Liver (tissue), 9 donors: ENCODE results near the gene ITGB1. TPM values are rescaled to one million over a fixed set of nuclear protein-coding genes. Genes with fewer than 3 reads are reported as not detected.

Source experiments
- DNase-seq: peaks from one replicate; pipeline ENCODE4 v3.0.0-alpha.2; 2017; ENCODE audit warnings: low spot score
- H3K27ac ChIP-seq, 2 donors: one replicate each; pipeline ENCODE4 v1.7.0; 2013; ENCODE audit warnings: inconsistent platforms in 2 of 2, low read length in 2 of 2, control low read depth in 1 of 2, low read depth in 1 of 2, mild to moderate bottlenecking in 1 of 2
- H3K27me3 ChIP-seq, 4 donors: one replicate each; pipeline versions ENCODE4 v1.6.1 to v1.7.0; 2013; ENCODE audit warnings: low read length in 3 of 4, inconsistent platforms in 1 of 4, mild to moderate bottlenecking in 1 of 4, moderate library complexity in 1 of 4; ENCODE audit not compliant: control insufficient read depth in 4 of 4, insufficient read depth in 4 of 4
- H3K36me3 ChIP-seq, 4 donors: one replicate each; pipeline versions ENCODE4 v1.6.1 to v1.7.0; 2013; ENCODE audit warnings: low read length in 3 of 4, mild to moderate bottlenecking in 3 of 4, low read depth in 1 of 4, moderate library complexity in 1 of 4; ENCODE audit not compliant: control insufficient read depth in 4 of 4, insufficient read depth in 3 of 4
- H3K4me1 ChIP-seq, 4 donors: one replicate each; pipeline versions ENCODE4 v1.6.1 to v1.7.0; 2013; ENCODE audit warnings: low read length in 3 of 4, mild to moderate bottlenecking in 3 of 4, moderate library complexity in 1 of 4; ENCODE audit not compliant: control insufficient read depth in 4 of 4, insufficient read depth in 4 of 4
- H3K4me3 ChIP-seq, 3 donors: one replicate each; pipeline versions ENCODE4 v1.6.1 to v1.7.0; 2013; ENCODE audit warnings: low read length in 3 of 3, control low read depth in 1 of 3, low read depth in 1 of 3, mild to moderate bottlenecking in 1 of 3
- H3K9ac ChIP-seq, 2 donors: one replicate each; pipeline ENCODE4 v1.7.0; 2013; ENCODE audit warnings: low read length in 2 of 2, mild to moderate bottlenecking in 2 of 2, moderate library complexity in 2 of 2, control low read depth in 1 of 2, low read depth in 1 of 2
- H3K9me3 ChIP-seq, 4 donors: one replicate each; pipeline versions ENCODE4 v1.6.1 to v1.7.0; 2013; ENCODE audit warnings: low read length in 3 of 4; ENCODE audit not compliant: control insufficient read depth in 4 of 4
- ATF3 ChIP-seq: IDR thresholded peaks from 2 replicates; pipeline ENCODE4 v1.6.1; 2016; ENCODE audit warnings: antibody characterized with exemption
- EGR1 ChIP-seq, 2 donors: IDR thresholded peaks; 2 replicates each; pipeline ENCODE4 v1.6.1; 2016 to 2018; ENCODE audit warnings: antibody characterized with exemption in 2 of 2, low read depth in 2 of 2
- FOXA1 ChIP-seq: IDR thresholded peaks from 2 replicates; pipeline ENCODE4 v1.6.1; 2016; ENCODE audit warnings: antibody characterized with exemption
- FOXA2 ChIP-seq: IDR thresholded peaks from 2 replicates; pipeline ENCODE4 v1.6.1; 2016; ENCODE audit warnings: antibody characterized with exemption
- GABPA ChIP-seq, 2 donors: IDR thresholded peaks in 1 of 2; conservative IDR thresholded peaks in 1 of 2; 2 replicates each; pipeline ENCODE4 v1.6.1; 2016; ENCODE audit warnings: antibody characterized with exemption in 2 of 2, mild to moderate bottlenecking in 1 of 2, moderate library complexity in 1 of 2
- HNF4A ChIP-seq, 2 donors: conservative IDR thresholded peaks; 2 replicates each; pipeline ENCODE4 v1.6.1; 2016; ENCODE audit warnings: antibody characterized with exemption in 2 of 2, mild to moderate bottlenecking in 2 of 2
- JUND ChIP-seq, 2 donors: IDR thresholded peaks; 2 replicates each; pipeline ENCODE4 v1.6.1; 2016; ENCODE audit warnings: antibody characterized with exemption in 2 of 2
- MAX ChIP-seq: IDR thresholded peaks from 2 replicates; pipeline ENCODE4 v1.6.1; 2016; ENCODE audit warnings: antibody characterized with exemption
- NR2F2 ChIP-seq: IDR thresholded peaks from 2 replicates; pipeline ENCODE4 v1.6.1; 2016; ENCODE audit warnings: antibody characterized with exemption
- RAD21 ChIP-seq, 2 donors: IDR thresholded peaks; 2 replicates each; pipeline ENCODE4 v1.6.1; 2016; ENCODE audit warnings: antibody characterized with exemption in 2 of 2, mild to moderate bottlenecking in 2 of 2
- RXRA ChIP-seq, 2 donors: IDR thresholded peaks; 2 replicates each; pipeline ENCODE4 v1.6.1; 2017 to 2018; ENCODE audit warnings: antibody characterized with exemption in 2 of 2, mild to moderate bottlenecking in 1 of 2
- SP1 ChIP-seq: IDR thresholded peaks from 2 replicates; pipeline ENCODE4 v1.6.1; 2018; ENCODE audit warnings: antibody characterized with exemption, mild to moderate bottlenecking
- TAF1 ChIP-seq: conservative IDR thresholded peaks from 2 replicates; pipeline ENCODE4 v1.6.1; 2016; ENCODE audit warnings: antibody characterized with exemption, mild to moderate bottlenecking
- YY1 ChIP-seq: IDR thresholded peaks from 2 replicates; pipeline ENCODE4 v1.6.1; 2016; ENCODE audit warnings: antibody characterized with exemption, mild to moderate bottlenecking
- WGBS: extraction: QIAGEN DNeasy Blood & Tissue Kit; methylation state at CpG from one replicate; pipeline ENCODE4 v1.1.7; 2013; 5-methylcytosine and 5-hydroxymethylcytosine counted together
- polyA plus RNA-seq, 2 donors: library from polyadenylated mRNA; stranded (reverse) in 1 of 2; unstranded in 1 of 2; fragments of 200-250 nt in 1 of 2; fragments of >200 nt in 1 of 2; fragmentation: Nextera tagmentation in 1 of 2; extraction: Ambion mirVana in 1 of 2; gene quantifications; one replicate each; pipeline versions ENCODE4 v1.2.1 to v1.2.3, GENCODE V29; 2013 to 2015
- total RNA-seq, 2 donors: library from RNA; depleted of rRNA; stranded (reverse); fragments of >200 nt; gene quantifications; one replicate each; pipeline ENCODE4 v1.2.3, GENCODE V29; 2014
- TF ChIP-seq, protein P1 (sequence below): IDR thresholded peaks from 2 replicates; pipeline ENCODE4 v1.6.1; 2016; ENCODE audit warnings: antibody characterized with exemption
- donor health status: healthy.
- donor health status: healthy.
- donor health status: healthy.
- donor health status: healthy.
- donor health status: healthy.

ITGB1 gene
- total and polyA plus RNA-seq, 4 donors: 109 to 308 (median 221) TPM

DNA sequence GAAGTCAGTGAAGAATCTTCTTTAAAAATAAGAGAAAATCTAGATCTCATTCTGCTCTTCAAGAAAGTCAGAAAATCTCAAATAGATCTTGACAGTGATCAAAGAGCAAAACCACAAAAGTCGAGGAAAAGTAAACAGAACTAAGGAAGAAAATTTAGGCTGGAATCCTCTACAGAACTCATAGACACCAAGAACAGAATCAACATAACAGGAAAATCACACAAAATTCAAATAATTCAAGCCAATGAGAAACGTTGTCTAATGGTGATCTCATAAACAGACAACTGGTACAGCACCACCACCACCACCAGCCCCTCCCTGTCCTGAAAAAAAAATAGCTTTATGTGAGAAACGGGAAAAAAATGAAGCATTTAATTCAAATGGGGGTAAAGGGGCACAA lies 6.9 kb downstream of the ITGB1 start:
- TF ChIP-seq TAF1: no peak
- no peak for TF ChIP-seq JUND (IDR thresholded peaks at IDR 0.05)
- TF ChIP-seq SP1: no peak
- TF ChIP-seq RXRA (IDR thresholded peaks at IDR 0.05): no peak
- TF ChIP-seq, protein P1, sequence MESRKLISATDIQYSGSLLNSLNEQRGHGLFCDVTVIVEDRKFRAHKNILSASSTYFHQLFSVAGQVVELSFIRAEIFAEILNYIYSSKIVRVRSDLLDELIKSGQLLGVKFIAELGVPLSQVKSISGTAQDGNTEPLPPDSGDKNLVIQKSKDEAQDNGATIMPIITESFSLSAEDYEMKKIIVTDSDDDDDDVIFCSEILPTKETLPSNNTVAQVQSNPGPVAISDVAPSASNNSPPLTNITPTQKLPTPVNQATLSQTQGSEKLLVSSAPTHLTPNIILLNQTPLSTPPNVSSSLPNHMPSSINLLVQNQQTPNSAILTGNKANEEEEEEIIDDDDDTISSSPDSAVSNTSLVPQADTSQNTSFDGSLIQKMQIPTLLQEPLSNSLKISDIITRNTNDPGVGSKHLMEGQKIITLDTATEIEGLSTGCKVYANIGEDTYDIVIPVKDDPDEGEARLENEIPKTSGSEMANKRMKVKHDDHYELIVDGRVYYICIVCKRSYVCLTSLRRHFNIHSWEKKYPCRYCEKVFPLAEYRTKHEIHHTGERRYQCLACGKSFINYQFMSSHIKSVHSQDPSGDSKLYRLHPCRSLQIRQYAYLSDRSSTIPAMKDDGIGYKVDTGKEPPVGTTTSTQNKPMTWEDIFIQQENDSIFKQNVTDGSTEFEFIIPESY: no peak
- TF ChIP-seq FOXA2: no peak
- no peak for TF ChIP-seq YY1
- TF ChIP-seq HNF4A (conservative IDR thresholded peaks at IDR 0.05): no peak
- TF ChIP-seq MAX: no peak
- TF ChIP-seq GABPA (IDR thresholded peaks at IDR 0.05 in 1 of 2, conservative IDR thresholded peaks at IDR 0.05 in 1 of 2): no peak
- Histone ChIP-seq H3K27ac (no peak overlapping the region), H3K9ac (no peak overlapping the region), H3K9me3 (no peaks in the 10 kb centered on the region), H3K4me1 (peaks cover 11 to 53% (median 39%) of the 10 kb centered on the region in 4 donors), H3K36me3 (no peaks in the 10 kb centered on the region), H3K4me3 (no peak overlapping the region), H3K27me3 (no peaks in the 10 kb centered on the region)
- no peak for DNase-seq
- WGBS: 44% methylated on average over 3 of the region's 3 CpGs

GRCh38 chr10:32950591-32951108 lies 7.4 kb downstream of the ITGB1 start:
- Histone ChIP-seq H3K36me3 (no peaks in the 10 kb centered on the region), H3K9me3 (no peaks in the 10 kb centered on the region), H3K4me1 (peaks cover 11 to 49% (median 39%) of the 10 kb centered on the region in 4 donors), H3K4me3 (no peak overlapping the region), H3K27ac (no peak overlapping the region), H3K9ac (no peak overlapping the region), H3K27me3 (no peaks in the 10 kb centered on the region)
- DNase-seq: no peak
- TF ChIP-seq NR2F2 (no peak), HNF4A (conservative IDR thresholded peaks at IDR 0.05) (no peak), GABPA (IDR thresholded peaks at IDR 0.05 in 1 of 2, conservative IDR thresholded peaks at IDR 0.05 in 1 of 2) (no peak), MAX (no peak), EGR1 (IDR thresholded peaks at IDR 0.05; ENCODE audit: low read depth in 2 of 2) (no peak), TAF1 (no peak), FOXA1 (no peak), FOXA2 (no peak)
- TF ChIP-seq, protein P1: no peak
- 80% methylated on average over 5 of the region's 5 CpGs for WGBS

DNA sequence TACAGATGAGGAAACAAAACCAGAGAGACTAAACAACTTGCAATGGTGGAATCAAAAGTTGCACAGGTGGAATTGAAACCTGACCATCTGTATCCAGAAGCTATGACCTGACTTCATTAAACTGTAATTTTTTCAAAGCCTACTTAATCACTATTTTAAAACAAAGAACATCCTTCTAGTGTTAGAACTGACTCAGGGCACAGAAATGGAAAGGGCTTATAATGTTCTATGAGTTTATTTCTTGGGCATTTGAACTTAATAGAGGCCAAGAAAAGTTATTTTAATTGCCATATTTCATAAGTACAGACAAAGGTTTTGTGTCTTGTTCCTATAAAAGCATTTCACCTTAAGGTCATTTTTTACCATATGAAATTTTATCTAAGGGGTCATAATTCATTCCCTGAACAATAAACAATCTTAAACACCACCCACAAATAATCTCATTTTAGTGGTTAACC lies 8.8 kb downstream of the ITGB1 start:
- Histone ChIP-seq H3K4me3 (no peak overlapping the region), H3K4me1 (peaks cover 15 to 38% (median 27%) of the 10 kb centered on the region in 4 donors), H3K9ac (no peak overlapping the region), H3K36me3 (no peaks in the 10 kb centered on the region), H3K9me3 (no peaks in the 10 kb centered on the region), H3K27me3 (no peaks in the 10 kb centered on the region), H3K27ac (no peak overlapping the region)
- no peak for DNase-seq
- no peak for TF ChIP-seq RAD21 (IDR thresholded peaks at IDR 0.05)
- no peak for TF ChIP-seq ATF3
